ENCODE measurements around the gene OR11G2.
"Not testable (repeated sequence)": the region's sequence is repeated elsewhere in the genome, so short reads cannot be mapped to it uniquely, and the experiment has no call there.

The OR11G2 gene, protein sequence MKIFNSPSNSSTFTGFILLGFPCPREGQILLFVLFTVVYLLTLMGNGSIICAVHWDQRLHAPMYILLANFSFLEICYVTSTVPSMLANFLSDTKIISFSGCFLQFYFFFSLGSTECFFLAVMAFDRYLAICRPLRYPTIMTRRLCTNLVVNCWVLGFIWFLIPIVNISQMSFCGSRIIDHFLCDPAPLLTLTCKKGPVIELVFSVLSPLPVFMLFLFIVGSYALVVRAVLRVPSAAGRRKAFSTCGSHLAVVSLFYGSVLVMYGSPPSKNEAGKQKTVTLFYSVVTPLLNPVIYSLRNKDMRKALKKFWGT

DNA sequence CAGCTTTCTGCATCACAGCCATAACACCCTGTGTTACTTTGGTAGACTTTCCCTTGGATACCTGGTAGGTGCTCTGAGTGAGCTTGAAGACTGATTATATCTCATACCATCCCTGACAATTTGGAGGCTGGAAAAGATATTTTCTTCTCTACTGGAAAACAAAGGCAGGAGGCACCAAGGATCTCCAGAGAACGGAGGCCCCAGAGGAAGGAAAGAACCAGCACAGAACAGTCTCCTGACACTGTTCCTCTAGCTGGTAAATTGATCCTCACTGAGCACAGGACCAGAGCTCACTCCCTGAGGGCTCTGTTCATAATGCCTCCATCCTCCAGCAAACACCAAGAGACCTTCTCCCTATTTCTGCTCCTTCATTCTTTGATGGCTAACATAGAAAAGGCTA is at the start of gene OR11G2:
TSS of gene OR11G2 (plus strand) at position 301 of the 400 bp plus-strand sequence. CDS start 6,542 bp downstream, outside the sequence.
- no peak for DNase-seq (ENCODE audit: low read depth)

DNA sequence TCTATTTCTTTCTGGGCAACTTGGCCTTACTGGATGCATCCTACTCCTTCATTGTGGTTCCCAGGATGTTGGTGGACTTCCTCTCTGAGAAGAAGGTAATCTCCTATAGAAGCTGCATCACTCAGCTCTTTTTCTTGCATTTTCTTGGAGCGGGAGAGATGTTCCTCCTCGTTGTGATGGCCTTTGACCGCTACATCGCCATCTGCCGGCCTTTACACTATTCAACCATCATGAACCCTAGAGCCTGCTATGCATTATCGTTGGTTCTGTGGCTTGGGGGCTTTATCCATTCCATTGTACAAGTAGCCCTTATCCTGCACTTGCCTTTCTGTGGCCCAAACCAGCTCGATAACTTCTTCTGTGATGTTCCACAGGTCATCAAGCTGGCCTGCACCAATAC is 46.8 kb upstream of the OR11G2 start:
- no peak for DNase-seq (ENCODE audit: low read depth)

DNA sequence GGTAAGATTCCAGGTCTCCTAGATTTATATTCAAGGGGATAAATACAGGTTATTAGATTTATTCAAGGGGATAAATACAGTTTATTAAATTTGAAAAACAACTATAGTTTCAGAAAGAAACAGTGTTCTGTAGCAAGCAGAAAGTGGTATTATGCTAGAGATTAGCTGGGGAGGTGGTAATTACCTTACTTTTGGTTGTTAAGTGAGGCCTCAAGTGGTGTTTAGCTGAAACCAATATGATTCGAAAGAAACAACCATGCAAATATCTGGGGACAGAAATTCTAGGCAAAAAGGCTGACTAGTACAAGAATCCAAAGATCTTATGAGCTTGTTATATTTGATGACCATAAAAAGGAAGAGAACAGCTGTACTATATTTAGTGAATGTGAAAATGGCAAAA is 45.9 kb upstream of the OR11G2 start:
- no peak for DNase-seq (ENCODE audit: low read depth)

DNA sequence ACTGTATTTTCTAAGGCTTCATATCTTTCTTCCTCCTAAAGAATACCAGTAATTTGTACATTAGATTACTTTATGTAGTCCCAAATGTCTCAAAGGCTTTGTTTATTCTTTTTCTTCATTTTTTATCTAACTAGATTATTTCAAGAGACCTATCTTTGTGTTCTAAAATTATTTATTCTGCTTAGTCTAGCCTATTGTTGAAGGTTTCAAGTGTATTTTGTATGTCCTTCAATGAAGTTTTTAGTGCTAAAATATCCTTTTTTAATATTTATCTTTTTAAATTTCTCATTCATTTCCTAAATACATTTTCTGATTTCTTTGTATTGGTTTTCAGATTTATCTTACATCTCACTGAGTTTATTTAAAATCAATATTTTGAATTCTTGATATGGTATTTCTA is 26.2 kb upstream of the OR11G2 start:
- DNase-seq (ENCODE audit: low read depth) = no peak

DNA sequence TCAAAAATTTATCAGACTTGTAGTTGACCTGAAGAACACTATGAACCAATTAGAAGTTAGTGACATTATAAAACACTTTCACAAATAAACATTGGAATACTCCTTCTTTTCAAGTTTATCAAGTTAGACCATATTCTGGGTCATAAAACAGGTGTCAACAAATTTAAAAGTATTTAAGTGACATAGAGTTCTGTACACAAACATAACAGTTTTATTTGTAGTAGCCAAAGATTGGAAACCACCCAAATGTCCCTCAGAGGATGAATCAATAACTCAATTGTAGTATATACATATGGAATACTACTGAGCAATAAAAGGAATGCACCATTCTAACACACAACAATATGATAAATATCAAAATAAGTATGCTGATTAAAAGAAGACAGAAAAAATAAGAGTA is 23.6 kb upstream of the OR11G2 start:
- DNase-seq (ENCODE audit: low read depth) = no peak

DNA sequence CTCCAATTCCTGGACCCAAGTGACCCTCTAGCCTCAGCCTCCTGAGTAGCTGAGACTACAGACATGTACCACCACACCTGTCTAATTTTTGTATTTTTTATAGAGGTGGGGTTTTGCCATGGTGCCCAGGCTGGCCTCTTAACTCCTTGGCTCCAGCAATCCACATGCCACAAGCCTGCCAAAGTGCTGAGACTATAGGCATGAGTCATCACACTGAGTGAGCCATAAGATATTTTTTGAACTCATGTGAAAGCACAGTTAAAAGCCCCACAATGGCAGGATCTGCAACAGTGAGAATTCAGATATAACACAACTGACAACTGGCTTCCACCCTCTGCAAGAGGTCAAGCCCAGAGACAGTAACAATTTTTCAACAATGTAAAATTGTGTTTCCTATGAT is 20.8 kb upstream of the OR11G2 start:
- DNase-seq (ENCODE audit: low read depth) = peak; percentile 54

DNA sequence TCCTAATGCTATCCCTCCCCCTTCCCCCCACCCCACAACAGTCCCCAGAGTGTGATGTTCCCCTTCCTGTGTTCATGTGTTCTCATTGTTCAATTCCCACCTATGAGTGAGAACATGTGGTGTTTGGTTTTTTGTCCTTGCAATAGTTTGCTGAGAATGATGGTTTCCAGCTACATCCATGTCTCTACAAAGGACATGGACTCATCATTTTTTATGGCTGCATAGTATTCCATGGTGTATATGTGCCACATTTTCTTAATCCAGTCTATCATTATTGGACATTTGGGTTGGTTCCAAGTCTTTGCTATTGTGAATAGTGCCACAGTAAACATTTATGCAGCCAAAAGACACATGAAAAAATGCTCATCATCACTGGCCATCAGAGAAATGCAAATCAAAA is 16.5 kb upstream of the OR11G2 start:
- not testable (repeated sequence) for DNase-seq (ENCODE audit: low read depth)

DNA sequence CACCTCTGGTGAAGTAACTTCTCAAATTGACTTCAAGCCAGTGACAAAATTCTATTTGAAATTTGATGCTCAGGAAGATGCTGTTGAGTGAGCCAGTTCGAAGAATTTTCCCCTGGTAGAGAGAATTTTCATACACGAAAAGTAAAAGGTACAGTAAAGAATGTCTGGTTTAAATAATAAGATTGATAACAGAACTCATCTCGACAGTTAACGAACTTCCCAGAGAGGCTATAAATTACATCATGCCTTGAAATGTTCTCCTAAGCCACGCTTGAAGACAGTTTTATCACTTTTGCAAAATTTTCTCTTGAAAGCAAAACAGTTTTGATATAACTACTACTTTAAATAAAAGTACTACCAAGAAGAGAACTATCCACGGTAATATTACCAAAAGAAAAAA is 14.4 kb upstream of the OR11G2 start:
- no peak for DNase-seq (ENCODE audit: low read depth)

DNA sequence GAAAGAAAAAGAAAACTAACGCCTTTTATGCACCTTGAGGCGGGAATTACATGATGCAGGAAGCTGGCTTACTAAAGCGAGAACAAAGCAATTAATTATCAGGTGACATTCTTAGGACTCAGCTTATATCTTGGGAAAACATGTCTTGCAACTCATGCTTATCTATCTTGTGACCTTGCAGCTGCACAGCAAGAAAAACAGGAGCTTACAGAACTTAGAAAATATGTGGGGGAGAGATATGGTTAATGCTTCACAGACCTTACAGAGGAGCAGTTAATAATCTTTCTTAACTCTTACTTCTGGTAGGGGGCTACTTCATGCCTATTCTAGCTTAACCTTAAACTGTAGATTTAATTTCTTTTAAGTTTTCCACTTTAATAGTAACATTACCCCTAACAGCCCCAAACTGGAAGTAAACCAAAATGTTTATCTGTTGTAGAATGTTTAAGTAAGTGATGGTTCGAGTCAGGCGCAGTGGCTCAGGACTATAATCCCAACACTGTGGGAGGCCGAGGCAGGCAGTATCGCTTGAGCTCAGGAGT is 13.2 kb upstream of the OR11G2 start:
- DNase-seq (ENCODE audit: low read depth) = no peak

DNA sequence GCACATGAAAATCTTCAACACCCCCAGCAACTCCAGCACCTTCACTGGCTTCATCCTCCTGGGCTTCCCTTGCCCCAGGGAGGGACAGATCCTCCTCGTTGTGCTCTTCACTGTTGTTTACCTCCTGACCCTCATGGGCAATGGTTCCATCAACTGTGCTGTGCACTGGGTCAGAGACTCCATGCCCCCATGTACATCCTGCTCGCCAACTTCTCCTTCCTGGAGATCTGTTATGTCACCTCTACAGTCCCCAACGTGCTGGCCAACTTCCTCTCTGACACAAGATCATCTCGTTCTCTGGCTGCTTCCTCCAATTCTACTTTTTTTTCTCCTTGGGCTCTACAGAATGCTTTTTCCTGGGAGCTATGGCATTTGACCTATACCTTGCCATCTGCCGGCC is 11.5 kb upstream of the OR11G2 start:
- DNase-seq (ENCODE audit: low read depth) = no peak

DNA sequence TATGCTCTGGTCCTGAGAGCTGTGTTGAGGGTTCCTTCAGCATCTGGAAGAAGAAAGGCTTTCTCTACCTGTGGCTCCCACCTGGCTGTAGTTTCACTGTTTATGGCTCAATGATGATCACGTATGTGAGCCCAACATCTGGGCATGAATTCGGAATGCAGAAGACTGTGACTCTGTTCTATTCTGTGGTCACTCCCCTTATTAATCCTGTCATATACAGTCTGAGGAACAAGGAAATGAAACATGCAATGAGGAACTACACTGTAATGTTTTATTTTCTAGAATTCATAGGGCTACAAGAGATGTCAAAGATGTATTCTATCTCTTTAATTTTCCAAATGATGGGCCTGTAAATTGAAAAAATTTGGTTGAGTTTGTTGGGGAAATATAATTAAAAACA is 10.8 kb upstream of the OR11G2 start:
- no peak for DNase-seq (ENCODE audit: low read depth)

DNA sequence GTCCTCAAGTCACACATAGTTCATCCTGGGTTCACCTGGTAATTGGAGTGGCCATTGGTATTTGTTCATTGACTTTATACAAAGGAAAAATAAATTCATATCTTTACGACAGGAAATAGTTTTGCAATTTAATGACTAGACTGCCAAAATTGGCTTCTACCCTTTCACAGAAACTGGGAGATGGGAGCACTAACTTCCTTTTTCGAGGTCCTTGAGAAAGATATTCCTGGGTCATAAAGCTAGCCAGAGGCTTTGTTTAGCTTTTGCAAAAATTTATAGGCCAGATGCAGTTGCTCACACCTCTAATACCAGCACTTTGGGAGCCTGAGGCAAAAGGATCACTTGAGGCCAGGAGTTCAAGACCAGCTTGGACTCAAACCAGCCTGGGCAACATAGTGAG is 10.2 kb upstream of the OR11G2 start:
- no peak for DNase-seq (ENCODE audit: low read depth)

DNA sequence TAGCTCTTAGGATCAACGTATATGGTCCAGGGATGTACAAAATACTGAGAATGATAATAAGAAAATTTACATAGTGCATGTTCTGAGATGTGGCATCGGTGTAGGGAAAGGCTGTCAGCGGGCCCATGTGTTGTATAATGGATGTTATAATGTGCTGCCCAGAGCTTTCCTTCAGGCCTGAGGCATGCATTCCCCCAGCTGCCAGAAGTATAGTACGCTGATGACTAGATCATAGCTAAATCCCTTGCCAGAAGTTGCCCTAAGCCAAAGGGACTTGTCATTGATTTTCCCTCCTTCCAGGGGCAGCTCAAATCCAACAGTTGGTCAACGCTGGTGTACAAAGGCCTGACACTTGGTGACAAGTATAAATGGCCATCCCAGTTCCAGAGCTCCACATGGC is 6.5 kb upstream of the OR11G2 start:
- no peak for DNase-seq (ENCODE audit: low read depth)

DNA sequence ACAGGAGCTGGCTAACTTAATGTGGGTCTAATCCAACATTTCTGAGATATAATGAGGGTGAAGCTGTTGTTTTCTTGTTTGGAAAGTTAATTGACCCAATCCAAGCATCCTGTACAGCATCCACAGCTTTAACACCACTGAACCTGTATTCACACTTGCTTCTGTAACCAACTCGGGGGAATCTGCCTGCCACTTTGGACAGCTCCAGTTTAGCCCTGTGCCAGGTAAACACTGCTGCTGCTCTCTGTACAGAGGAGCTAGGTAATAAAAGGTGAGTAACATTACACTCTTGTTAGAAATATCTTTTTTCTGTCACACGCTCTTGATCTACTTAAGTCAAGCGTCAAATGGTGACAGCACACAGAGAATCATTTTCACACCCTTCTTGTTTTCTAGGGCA is 700 bp downstream of the OR11G2 start:
- no peak for DNase-seq (ENCODE audit: low read depth)

DNA sequence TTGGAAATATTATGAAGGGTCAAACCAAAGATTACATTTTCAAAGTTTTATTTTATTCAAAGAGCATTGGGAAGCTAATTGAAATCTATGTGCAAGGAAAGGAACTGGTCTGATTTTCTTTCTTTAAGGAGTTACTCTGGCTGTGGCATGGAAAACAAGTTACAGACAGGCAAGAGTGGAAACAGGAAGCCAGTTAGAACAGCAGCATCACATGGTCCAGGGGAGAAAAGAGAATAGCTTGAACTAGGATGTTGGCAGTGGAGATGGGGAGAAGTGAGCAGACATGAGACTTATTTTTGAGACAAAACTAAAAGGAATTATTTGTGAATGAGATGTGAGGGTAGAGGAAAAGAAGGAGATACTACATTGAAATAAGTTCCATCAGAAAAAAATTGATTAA is 3.4 kb downstream of the OR11G2 start:
- DNase-seq (ENCODE audit: low read depth) = no peak

DNA sequence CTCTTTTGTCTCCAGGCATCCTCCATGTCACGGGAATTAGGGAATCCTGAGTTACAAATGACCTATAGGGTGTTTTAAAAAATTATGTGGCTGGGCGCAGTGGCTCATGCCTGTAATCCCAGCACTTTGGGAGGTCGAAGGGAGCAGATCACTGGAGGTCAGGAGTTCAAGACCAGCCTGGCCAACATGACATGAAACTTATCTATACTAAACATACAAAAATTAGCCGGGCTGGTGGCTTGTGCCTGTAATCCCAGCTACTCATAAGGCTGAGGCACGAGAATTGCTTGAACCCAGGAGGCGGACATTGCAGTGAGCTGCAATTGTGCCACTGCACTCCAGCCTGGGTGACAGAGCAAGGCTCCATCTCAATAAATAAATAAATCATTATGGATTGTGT is 4.5 kb downstream of the OR11G2 start:
- DNase-seq (ENCODE audit: low read depth) = not testable (repeated sequence)

DNA sequence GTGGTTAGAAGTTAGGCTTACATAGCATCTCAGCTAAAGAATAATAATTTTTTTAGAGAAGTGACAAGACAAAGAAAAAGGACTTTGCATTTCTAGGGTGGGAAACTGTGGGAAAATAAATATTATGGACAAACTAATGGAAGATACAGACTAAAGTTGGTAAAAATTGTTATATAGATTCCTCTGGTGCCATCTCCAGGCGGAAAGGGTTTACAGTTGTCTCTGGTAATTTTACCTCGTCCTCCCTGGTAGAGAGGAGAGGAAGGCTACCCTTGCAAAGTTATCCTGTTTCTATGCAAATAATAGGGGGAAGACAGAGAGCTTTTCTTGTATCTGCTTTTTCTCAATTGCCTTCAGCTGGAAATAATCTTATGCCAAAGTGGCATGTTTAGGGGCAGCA is 5.2 kb downstream of the OR11G2 start:
- no peak for DNase-seq (ENCODE audit: low read depth)

DNA sequence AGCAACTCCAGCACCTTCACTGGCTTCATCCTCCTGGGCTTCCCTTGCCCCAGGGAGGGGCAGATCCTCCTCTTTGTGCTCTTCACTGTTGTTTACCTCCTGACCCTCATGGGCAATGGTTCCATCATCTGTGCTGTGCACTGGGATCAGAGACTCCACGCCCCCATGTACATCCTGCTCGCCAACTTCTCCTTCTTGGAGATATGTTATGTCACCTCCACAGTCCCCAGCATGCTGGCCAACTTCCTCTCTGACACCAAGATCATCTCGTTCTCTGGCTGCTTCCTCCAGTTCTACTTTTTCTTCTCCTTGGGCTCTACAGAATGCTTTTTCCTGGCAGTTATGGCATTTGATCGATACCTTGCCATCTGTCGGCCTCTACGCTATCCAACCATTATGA is 6.8 kb downstream of the OR11G2 start:
- no peak for DNase-seq (ENCODE audit: low read depth)

DNA sequence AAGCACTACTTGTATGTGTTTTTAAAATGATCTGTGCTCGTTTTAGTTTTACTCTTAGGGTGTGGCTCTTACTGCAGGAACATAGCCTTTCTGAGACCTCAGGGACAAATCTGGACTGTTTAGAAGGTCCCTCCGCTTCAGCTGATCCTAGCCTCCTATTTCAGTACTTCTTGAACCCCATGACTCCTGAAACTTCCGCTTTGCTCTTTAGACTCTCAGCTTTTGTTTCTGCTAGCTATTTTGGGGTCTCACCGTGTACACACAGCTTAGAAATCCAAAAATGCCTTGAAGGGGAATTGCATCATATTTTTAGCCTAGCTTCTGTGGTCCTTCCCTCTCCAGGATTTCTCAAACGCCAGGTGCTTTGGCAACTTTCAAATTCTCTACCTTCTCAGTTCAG is 8.3 kb downstream of the OR11G2 start:
- no peak for DNase-seq (ENCODE audit: low read depth)

DNA sequence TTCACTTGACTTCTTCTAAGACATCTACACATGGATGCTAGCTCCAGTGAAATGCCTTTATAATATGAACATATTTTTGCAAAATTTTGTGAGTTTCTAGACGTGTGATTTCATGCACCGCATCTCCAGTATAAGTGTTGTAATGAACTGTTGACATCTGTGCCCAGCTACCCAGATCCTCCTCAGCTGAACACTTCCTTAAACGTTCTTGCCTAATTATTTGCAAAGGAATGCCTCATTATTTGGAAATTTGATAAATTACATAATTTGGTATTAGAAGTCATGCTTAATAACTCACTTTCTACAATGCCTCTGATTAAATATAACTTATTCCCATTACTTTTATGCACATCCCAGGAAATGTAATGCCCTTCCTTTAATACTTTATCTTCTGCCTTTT is 14.0 kb downstream of the OR11G2 start:
- no peak for DNase-seq (ENCODE audit: low read depth)

DNA sequence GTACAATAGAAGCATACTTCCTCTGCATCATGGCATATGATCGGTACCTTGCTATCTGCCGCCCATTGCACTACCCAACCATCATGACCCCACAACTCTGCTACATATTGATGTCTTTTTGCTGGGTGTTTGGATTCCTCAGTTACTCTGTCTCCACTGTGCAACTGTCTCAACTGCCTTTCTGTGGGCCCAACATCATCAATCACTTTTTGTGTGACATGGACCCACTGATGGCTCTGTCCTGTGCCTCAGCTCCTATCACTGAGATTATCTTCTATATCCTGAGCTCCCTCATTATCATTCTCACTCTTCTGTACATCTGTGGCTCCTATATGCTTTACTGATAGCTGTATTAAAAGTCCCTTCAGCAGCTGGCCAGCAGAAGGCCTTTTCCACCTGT is 18.9 kb downstream of the OR11G2 start:
- DNase-seq (ENCODE audit: low read depth) = no peak

DNA sequence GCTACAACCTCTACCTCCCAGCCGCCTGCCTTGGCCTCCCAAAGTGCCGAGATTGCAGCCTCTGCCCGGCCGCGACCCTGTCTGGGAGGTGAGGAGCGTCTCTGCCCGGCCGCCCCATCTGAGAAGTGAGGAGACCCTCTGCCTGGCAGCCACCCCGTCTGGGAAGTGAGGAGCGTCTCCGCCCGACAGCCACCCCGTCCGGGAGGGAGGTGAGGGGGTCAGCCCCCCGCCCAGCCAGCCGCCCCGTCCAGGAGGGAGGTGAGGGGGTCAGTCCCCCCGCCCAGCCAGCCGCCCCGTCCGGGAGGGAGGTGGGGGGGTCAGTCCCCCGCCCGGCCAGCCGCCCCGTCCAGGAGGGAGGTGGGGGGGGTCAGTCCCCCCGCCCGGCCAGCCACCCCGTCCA is 21.7 kb downstream of the OR11G2 start:
- not testable (repeated sequence) for DNase-seq (ENCODE audit: low read depth)

DNA sequence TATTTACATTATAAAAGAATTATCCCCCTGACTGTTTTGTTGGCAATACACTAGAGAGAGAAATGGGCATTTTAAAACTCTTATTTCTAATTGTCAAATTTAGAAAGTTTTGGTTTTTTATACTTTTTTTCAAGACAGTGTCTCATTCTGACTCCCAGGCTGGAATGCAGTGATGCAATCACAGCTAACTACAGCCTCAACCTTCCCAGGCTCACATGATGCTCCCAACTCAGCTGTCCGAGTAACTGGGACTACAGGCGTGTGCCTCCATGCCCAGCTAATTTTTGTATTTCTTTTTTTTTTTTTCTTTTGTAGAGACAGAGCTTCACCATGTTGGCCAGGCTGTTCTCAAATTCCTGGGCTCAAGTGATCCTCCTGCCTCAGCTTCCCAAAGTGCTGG is 24.5 kb downstream of the OR11G2 start:
- DNase-seq (ENCODE audit: low read depth) = no peak

DNA sequence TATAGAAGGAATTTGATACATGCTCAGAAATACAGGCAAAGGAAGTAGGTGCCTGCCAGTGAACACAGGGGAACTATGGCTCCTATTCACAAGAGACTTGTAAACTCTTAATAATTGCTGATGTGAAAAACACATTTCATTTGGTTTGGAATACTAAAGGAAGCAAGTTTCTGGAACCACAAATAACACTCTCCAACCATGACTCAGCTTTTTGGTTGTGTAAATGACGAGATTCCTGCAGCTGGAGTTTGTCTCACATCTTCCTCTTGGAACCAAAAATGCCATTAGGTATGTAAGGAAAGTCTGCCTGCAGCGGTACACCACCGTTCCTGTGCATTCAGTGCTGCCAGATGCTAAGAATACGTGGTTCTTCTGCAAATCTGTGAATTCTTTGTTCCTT is 28.3 kb downstream of the OR11G2 start:
- DNase-seq (ENCODE audit: low read depth) = no peak
